Measurements from ENCODE around the gene SLC34A3. TPM values are rescaled to one million over a fixed set of nuclear protein-coding genes. Genes with fewer than 3 reads are reported as not detected.

Gene SLC34A3
- total RNA-seq, 1 donor from 2014 or later, result not detected

- H3K4me3 ChIP-seq (ENCODE audit: low read depth, low read length), result peak within 1 kb of the TSS; percentile 69
- peak; percentile 42 for TF ChIP-seq CTCF (conservative IDR thresholded peaks at IDR 0.05; ENCODE audit: low read depth, low read length)
- no peak for DNase-seq (ENCODE audit: low read depth)
Observed at GRCh38 chr9:137277329-137278041, 46.8 kb downstream of the SLC34A3 start, which contains the start of gene TOR4A. TSS of gene TOR4A (plus strand) at chr9:137277726. CDS start at chr9:137278690, 964 bp downstream.

- H3K4me3 ChIP-seq (ENCODE audit: low read depth, low read length), result peak overlapping the region; percentile 69
- no peak for DNase-seq (ENCODE audit: low read depth)
- no peak for TF ChIP-seq CTCF (conservative IDR thresholded peaks at IDR 0.05; ENCODE audit: low read depth, low read length)
Observed at GRCh38 chr9:137278061-137278701, 47.5 kb downstream of the SLC34A3 start.

GRCh38 chr9:137278721-137279711 is 48.3 kb downstream of the SLC34A3 start:
- no peak for DNase-seq (ENCODE audit: low read depth)
- H3K4me3 ChIP-seq (ENCODE audit: low read depth, low read length), result peak overlapping the region; percentile 69
- no peak for TF ChIP-seq CTCF (conservative IDR thresholded peaks at IDR 0.05; ENCODE audit: low read depth, low read length)

GRCh38 chr9:137279741-137280473 is 49.2 kb downstream of the SLC34A3 start:
- no peak for DNase-seq (ENCODE audit: low read depth)
- no peak overlapping the region for H3K4me3 ChIP-seq (ENCODE audit: low read depth, low read length)
- TF ChIP-seq CTCF (conservative IDR thresholded peaks at IDR 0.05; ENCODE audit: low read depth, low read length), result no peak

GRCh38 chr9:137280474-137281344 is 50.0 kb downstream of the SLC34A3 start:
- DNase-seq (ENCODE audit: low read depth), result no peak
- no peak overlapping the region for H3K4me3 ChIP-seq (ENCODE audit: low read depth, low read length)
- TF ChIP-seq CTCF (conservative IDR thresholded peaks at IDR 0.05; ENCODE audit: low read depth, low read length), result no peak
